Neural progenitor cell (in vitro differentiated cells): ENCODE measurements around the gene CDH13. TPM values are rescaled to one million over a fixed set of nuclear protein-coding genes. Genes with fewer than 3 reads are reported as not detected.

Experiments used
- DNase-seq: peaks from one replicate; pipeline ENCODE4 v3.0.0-alpha.2; 2016; ENCODE audit warnings: low spot score
- H2AFZ ChIP-seq: fragments of 200-600 bp; sonication (generic); replicated peaks from 2 replicates; pipeline ENCODE4 v1.6.1; 2016; ENCODE audit warnings: antibody characterized with exemption
- H3F3A ChIP-seq: fragments of 200-600 bp; sonication (generic); 2 replicates; pipeline ENCODE4 v1.6.1; 2016; ENCODE audit warnings: antibody characterized with exemption, low read depth
- H3K27ac ChIP-seq: fragments of 200-600 bp; sonication (generic); 2 replicates; pipeline ENCODE4 v1.5.1; 2016; ENCODE audit warnings: mild to moderate bottlenecking
- H3K27me3 ChIP-seq: fragments of 200-600 bp; sonication (generic); 2 replicates; pipeline ENCODE4 v1.6.1; 2016; ENCODE audit warnings: mild to moderate bottlenecking, moderate library complexity
- H3K36me3 ChIP-seq: fragments of 200-600 bp; sonication (generic); 2 replicates; pipeline ENCODE4 v1.5.1; 2016
- H3K4me1 ChIP-seq: fragments of 200-600 bp; sonication (generic); 2 replicates; pipeline ENCODE4 v1.6.1; 2016; ENCODE audit warnings: mixed run types
- H3K4me2 ChIP-seq: fragments of 200-600 bp; sonication (generic); 2 replicates; pipeline ENCODE4 v1.6.1; 2016
- H3K4me3 ChIP-seq: fragments of 200-600 bp; sonication (generic); 2 replicates; pipeline ENCODE4 v1.5.1; 2016
- H3K79me2 ChIP-seq: fragments of 200-600 bp; sonication (generic); 2 replicates; pipeline ENCODE4 v1.6.1; 2016; ENCODE audit warnings: low read depth
- H3K9ac ChIP-seq: fragments of 200-600 bp; sonication (generic); 2 replicates; pipeline ENCODE4 v1.6.1; 2016
- H3K9me3 ChIP-seq: fragments of 200-600 bp; sonication (generic); 2 replicates; pipeline ENCODE4 v1.5.1; 2016; ENCODE audit warnings: low read depth
- H4K20me1 ChIP-seq: fragments of 200-600 bp; sonication (generic); 2 replicates; pipeline ENCODE4 v1.6.1; 2016; ENCODE audit warnings: low read depth
- H3K27ac Mint-ChIP-seq: 3 replicates; pipeline ENCODE4 v1.8.0; 2021; ENCODE audit warnings: mixed read lengths
- H3K27me3 Mint-ChIP-seq: 2 replicates; pipeline ENCODE4 v1.8.0; 2022; ENCODE audit warnings: low read depth, mild to moderate bottlenecking, inconsistent platforms, moderate library complexity, mixed read lengths; ENCODE audit not compliant: insufficient read depth
- H3K36me3 Mint-ChIP-seq: 3 replicates; pipeline ENCODE4 v1.8.0; 2021; ENCODE audit warnings: mixed read lengths
- H3K4me1 Mint-ChIP-seq: 3 replicates; pipeline ENCODE4 v1.8.0; 2021; ENCODE audit warnings: mixed read lengths
- H3K4me3 Mint-ChIP-seq: 3 replicates; pipeline ENCODE4 v1.8.0; 2021; ENCODE audit warnings: mild to moderate bottlenecking, moderate library complexity, mixed read lengths
- H3K9me3 Mint-ChIP-seq: 3 replicates; pipeline ENCODE4 v1.8.0; 2020; ENCODE audit warnings: mixed read lengths
- CTCF ChIP-seq: fragments of 200-600 bp; sonication (generic); IDR thresholded peaks from 2 replicates; pipeline ENCODE4 v1.5.1; 2017; ENCODE audit warnings: antibody characterized with exemption, mild to moderate bottlenecking
- EZH2 ChIP-seq: fragments of 200-600 bp; sonication (generic); IDR thresholded peaks from 2 replicates; pipeline ENCODE4 v1.6.1; 2017; ENCODE audit warnings: antibody characterized with exemption, mild to moderate bottlenecking, moderate library complexity
- EZH2phosphoT487 ChIP-seq: fragments of 200-600 bp; sonication (generic); IDR thresholded peaks from 2 replicates; pipeline ENCODE4 v1.6.1; 2017; ENCODE audit warnings: antibody characterized with exemption
- total RNA-seq: library from RNA; depleted of rRNA; stranded (reverse); fragments of >200 nt; gene quantifications from 2 replicates; pipeline ENCODE4 v1.2.3, GENCODE V29; 2015; ENCODE audit warnings: low replicate concordance

CDH13 gene
- total RNA-seq, 1 donor from 2014 or later: 3.0 TPM

DNA sequence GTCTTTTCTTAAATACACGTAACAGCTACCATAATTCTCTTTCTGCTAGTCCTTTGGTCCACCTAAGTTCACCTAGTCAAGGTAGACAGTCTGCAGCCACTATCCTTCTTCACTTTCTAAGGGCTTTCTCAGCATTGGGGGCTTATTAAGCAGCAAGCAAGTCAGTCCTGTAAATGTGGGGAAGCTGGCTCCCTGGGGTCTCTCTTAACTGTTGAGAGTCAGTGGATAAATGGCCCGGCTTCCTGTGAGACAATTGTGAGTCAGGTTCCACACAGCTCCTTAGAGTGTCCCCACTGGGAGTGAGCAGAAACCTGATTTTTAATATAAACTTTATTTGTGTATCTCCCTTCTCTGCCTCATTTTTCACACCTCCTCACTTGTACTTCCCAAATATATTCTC, 132.1 kb downstream of the CDH13 start:
- Histone ChIP-seq H3K79me2 (no peaks in the 10 kb centered on the region), H3K36me3 (no peaks in the 10 kb centered on the region), H3K4me1 (peaks cover 6% of the 10 kb centered on the region), H3F3A (no peaks in the 10 kb centered on the region), H3K4me2 (no peak overlapping the region), H3K27me3 (no peaks in the 10 kb centered on the region), H3K27ac (no peak overlapping the region), H3K9ac (no peak overlapping the region), H3K4me3 (no peak overlapping the region), H2AFZ (no peak overlapping the region), H3K9me3 (no peaks in the 10 kb centered on the region), H4K20me1 (no peaks in the 10 kb centered on the region)
- Mint-ChIP-seq H3K27me3 (peaks cover 2% of the 10 kb centered on the region), H3K9me3 (no peaks in the 10 kb centered on the region), H3K4me1 (peaks cover 4% of the 10 kb centered on the region), H3K4me3 (no peak overlapping the region), H3K36me3 (no peaks in the 10 kb centered on the region), H3K27ac (no peak overlapping the region)
- no peak for DNase-seq
- TF ChIP-seq EZH2 (no peak), EZH2phosphoT487 (no peak), CTCF (no peak)

- no peak overlapping the region for H3K9ac ChIP-seq
- no peak overlapping the region for H3K27ac ChIP-seq
- H3K4me2 ChIP-seq: no peak overlapping the region
- H3K4me1 Mint-ChIP-seq: peaks cover 4% of the 10 kb centered on the region
- no peak for DNase-seq
- no peaks in the 10 kb centered on the region for H3K36me3 ChIP-seq
- no peaks in the 10 kb centered on the region for H3K27me3 ChIP-seq
- H3K27me3 Mint-ChIP-seq: peaks cover 2% of the 10 kb centered on the region
- H3K9me3 ChIP-seq: no peaks in the 10 kb centered on the region
- no peaks in the 10 kb centered on the region for H3K9me3 Mint-ChIP-seq
- H3K4me1 ChIP-seq: peaks cover 6% of the 10 kb centered on the region
- no peaks in the 10 kb centered on the region for H3F3A ChIP-seq
- H3K27ac Mint-ChIP-seq: no peak overlapping the region
- H3K36me3 Mint-ChIP-seq: no peaks in the 10 kb centered on the region
- no peaks in the 10 kb centered on the region for H4K20me1 ChIP-seq
- TF ChIP-seq CTCF (no peak), EZH2 (no peak), EZH2phosphoT487 (no peak)
- no peak overlapping the region for H3K4me3 ChIP-seq
- H3K4me3 Mint-ChIP-seq: no peak overlapping the region
- no peak overlapping the region for H2AFZ ChIP-seq
- H3K79me2 ChIP-seq: no peaks in the 10 kb centered on the region
Measured at GRCh38 chr16:82761236-82761635, 134.5 kb downstream of the CDH13 start.

DNA sequence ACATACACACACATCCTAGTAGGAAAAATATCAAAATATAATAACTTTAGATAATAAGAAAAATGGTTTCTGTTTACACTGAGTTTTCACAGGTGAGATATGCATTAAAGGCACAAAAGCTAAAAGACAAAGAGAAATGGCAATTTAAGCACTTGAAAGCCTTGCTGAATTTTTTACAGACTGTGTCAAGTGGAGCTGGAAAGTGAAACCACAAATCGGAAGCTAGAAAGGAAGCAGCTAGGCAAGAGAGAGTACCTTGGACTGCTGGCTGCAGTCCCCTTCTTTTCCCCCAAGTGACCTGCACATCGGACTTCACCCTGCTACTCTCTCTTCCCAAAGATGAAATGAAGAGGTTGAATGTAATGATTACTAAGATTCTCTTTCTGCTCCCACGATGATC, 135.1 kb downstream of the CDH13 start:
- H4K20me1 ChIP-seq: no peaks in the 10 kb centered on the region
- no peak overlapping the region for H3K9ac ChIP-seq
- H3K4me3 ChIP-seq: no peak overlapping the region
- no peak overlapping the region for H3K27ac ChIP-seq
- H3K27me3 ChIP-seq: no peaks in the 10 kb centered on the region
- Mint-ChIP-seq H3K27ac (no peak overlapping the region), H3K36me3 (no peaks in the 10 kb centered on the region), H3K4me1 (peaks cover 4% of the 10 kb centered on the region), H3K4me3 (no peak overlapping the region), H3K27me3 (peaks cover 2% of the 10 kb centered on the region), H3K9me3 (no peaks in the 10 kb centered on the region)
- no peak overlapping the region for H3K4me2 ChIP-seq
- no peaks in the 10 kb centered on the region for H3F3A ChIP-seq
- peaks cover 6% of the 10 kb centered on the region for H3K4me1 ChIP-seq
- no peak overlapping the region for H2AFZ ChIP-seq
- H3K79me2 ChIP-seq: no peaks in the 10 kb centered on the region
- TF ChIP-seq EZH2phosphoT487: no peak
- no peak for TF ChIP-seq EZH2
- TF ChIP-seq CTCF: no peak
- no peaks in the 10 kb centered on the region for H3K9me3 ChIP-seq
- no peaks in the 10 kb centered on the region for H3K36me3 ChIP-seq
- no peak for DNase-seq

DNA sequence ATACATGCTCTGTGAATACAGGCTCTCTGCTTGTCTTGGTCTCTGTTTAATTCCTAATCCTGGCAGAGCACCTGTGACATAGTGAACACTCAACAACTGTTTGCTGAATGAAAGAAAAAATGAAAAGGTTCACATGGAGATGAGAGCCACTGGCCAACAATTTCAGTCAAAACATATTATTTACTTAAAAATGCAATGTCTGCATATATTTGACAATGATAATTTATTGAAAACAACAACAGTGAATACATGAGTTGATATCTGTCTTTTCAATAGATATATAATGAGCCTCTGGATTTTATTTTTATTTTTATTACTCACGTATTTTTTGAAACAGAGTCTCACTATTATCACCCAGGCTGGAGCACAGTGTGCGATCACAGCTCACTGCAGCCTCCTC, 136.6 kb downstream of the CDH13 start:
- no peaks in the 10 kb centered on the region for H4K20me1 ChIP-seq
- H3K4me1 ChIP-seq: peaks cover 6% of the 10 kb centered on the region
- Mint-ChIP-seq H3K27me3 (peaks cover 2% of the 10 kb centered on the region), H3K9me3 (no peaks in the 10 kb centered on the region), H3K36me3 (no peaks in the 10 kb centered on the region), H3K4me1 (peaks cover 4% of the 10 kb centered on the region), H3K4me3 (no peak overlapping the region), H3K27ac (no peak overlapping the region)
- H3K9me3 ChIP-seq: no peaks in the 10 kb centered on the region
- no peak overlapping the region for H3K9ac ChIP-seq
- TF ChIP-seq CTCF (no peak), EZH2phosphoT487 (no peak), EZH2 (no peak)
- no peak overlapping the region for H3K4me3 ChIP-seq
- no peak for DNase-seq
- H3K4me2 ChIP-seq: no peak overlapping the region
- H3K27ac ChIP-seq: no peak overlapping the region
- no peaks in the 10 kb centered on the region for H3F3A ChIP-seq
- no peaks in the 10 kb centered on the region for H3K79me2 ChIP-seq
- H2AFZ ChIP-seq: no peak overlapping the region
- H3K27me3 ChIP-seq: no peaks in the 10 kb centered on the region
- H3K36me3 ChIP-seq: no peaks in the 10 kb centered on the region
